Ectodermal cell (in vitro differentiated cells): ENCODE measurements around the gene KAT2B.

ENCODE experiments used
- H3K27ac ChIP-seq: 2 replicates; pipeline ENCODE4 v1.7.0; 2013; ENCODE audit warnings: mild to moderate bottlenecking, low read depth, low read length; ENCODE audit not compliant: insufficient read depth, poor library complexity, severe bottlenecking
- H3K27me3 ChIP-seq: 2 replicates; pipeline ENCODE4 v1.7.0; 2013; ENCODE audit warnings: mild to moderate bottlenecking, low read length; ENCODE audit not compliant: insufficient read depth, control insufficient read depth, poor library complexity, severe bottlenecking
- H3K36me3 ChIP-seq: one replicate; pipeline ENCODE4 v1.7.0; 2013; ENCODE audit warnings: low read length; ENCODE audit not compliant: control insufficient read depth, insufficient read depth
- H3K4me1 ChIP-seq: one replicate; pipeline ENCODE4 v1.7.0; 2013; ENCODE audit warnings: low read length; ENCODE audit not compliant: control insufficient read depth, insufficient read depth
- H3K4me3 ChIP-seq: 2 replicates; pipeline ENCODE4 v1.7.0; 2013; ENCODE audit warnings: low read depth, low read length, control low read depth; ENCODE audit not compliant: insufficient read depth
- H3K9me3 ChIP-seq: 2 replicates; pipeline ENCODE4 v1.7.0; 2013; ENCODE audit warnings: mild to moderate bottlenecking, low read length, moderate library complexity; ENCODE audit not compliant: control insufficient read depth
- WGBS, 2 experiments: methylation state at CpG; one replicate each; pipeline ENCODE4 v1.1.7; 2013; ENCODE audit warnings: missing lambda C conversion rate in 2 of 2; 5-methylcytosine and 5-hydroxymethylcytosine counted together

KAT2B gene

DNA sequence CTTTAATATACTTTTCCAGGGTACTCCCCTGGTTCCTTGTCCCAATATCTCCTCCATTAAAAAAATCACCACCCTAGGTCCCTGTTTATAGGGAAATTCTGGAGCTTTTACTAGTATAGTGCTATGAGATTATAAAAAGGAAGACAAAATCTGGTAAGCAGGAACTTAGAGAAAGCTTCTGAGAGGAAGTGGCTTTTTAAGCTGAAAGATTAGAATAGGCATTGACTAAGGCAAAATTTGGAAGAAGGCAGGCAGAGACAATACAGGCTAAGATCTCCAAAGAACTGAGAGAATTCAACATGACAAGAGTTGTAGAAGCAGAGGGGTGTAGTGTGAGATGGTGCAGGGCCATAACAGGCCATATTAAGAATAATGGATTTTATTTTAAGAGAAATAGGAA is 120.0 kb downstream of the KAT2B start:
- Histone ChIP-seq H3K36me3 (peaks cover 27% of the 10 kb centered on the region), H3K27me3 (no peaks in the 10 kb centered on the region), H3K27ac (no peak overlapping the region), H3K4me3 (no peak overlapping the region), H3K9me3 (no peaks in the 10 kb centered on the region), H3K4me1 (no peaks in the 10 kb centered on the region)

DNA sequence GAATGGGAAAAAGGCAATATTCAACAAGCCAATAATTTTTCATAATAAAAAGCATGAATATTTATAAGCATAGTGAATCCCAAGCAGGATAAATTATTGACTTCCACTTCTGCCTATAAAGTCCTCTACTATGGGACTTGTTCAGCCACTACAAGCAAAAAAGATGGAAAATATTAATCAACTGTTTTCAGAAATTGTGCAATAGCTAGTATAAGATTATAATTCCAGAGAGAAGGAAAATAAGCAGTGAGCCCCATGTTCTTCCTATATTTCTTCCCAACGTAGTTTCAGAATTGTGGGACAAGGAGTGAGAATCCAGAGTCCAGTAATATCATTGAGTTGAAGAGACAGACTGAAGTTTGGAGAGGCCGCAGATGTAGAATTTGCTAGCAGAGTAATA is 121.5 kb downstream of the KAT2B start:
- H3K36me3 ChIP-seq, result peaks cover 27% of the 10 kb centered on the region
- H3K4me3 ChIP-seq, result no peak overlapping the region
- no peak overlapping the region for H3K27ac ChIP-seq
- H3K4me1 ChIP-seq, result no peaks in the 10 kb centered on the region
- 94 to 96% methylated on average over 2 of the region's 2 CpGs for WGBS, 2 experiments
- H3K9me3 ChIP-seq, result no peaks in the 10 kb centered on the region
- no peaks in the 10 kb centered on the region for H3K27me3 ChIP-seq

DNA sequence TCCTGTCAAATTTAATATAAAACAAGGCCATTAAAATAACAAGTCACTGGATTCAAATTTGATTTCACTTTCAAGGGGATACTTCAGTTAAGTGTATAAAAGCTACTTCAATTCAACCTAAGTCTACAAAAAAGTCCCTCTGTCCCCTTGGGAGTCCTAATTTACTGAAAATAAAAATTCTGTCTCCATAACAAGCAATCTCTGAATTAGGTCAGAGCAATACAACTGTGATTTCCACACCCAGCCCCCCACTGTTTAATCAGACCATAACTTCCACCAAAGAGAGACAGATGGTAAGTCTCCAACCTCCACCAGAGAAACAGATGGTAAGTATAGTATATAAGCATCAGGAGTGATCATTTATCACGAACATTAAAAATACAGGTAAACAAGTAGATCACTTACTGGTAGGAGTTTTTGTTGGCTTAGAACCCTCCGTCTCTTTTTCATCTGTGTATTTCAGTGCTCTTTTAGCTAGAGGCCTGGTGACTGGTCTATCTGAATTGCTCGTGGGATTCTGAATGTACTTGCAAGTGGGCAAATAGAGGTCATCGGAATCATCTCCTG is 133.7 kb downstream of the KAT2B start:
- H3K27me3 ChIP-seq, result no peaks in the 10 kb centered on the region
- H3K36me3 ChIP-seq, result peaks cover 13% of the 10 kb centered on the region
- no peaks in the 10 kb centered on the region for H3K9me3 ChIP-seq
- H3K4me1 ChIP-seq, result no peaks in the 10 kb centered on the region
- H3K4me3 ChIP-seq, result no peak overlapping the region
- H3K27ac ChIP-seq, result no peak overlapping the region
- WGBS, 2 experiments, result 98% methylated on average over 4 of the region's 4 CpGs

DNA sequence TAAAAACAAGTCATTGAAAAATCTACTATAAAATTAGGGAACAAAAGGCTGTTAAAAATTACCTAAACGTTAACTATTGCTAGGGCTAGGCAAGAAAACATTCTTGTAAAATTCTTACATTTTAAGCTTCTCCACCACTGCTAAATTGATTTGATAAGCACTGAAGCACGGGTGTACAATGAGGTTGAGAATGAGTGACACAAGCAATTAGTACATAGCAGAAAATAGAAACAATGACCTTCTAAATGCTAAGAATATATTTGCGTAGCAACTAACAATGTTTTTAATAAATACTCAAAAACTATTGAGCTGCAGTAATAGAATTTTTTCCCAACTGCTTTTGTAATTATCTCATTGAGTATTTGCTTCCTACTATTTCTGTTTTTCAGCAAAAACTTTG is 141.0 kb downstream of the KAT2B start:
- H3K36me3 ChIP-seq, result peaks cover 24% of the 10 kb centered on the region
- H3K27ac ChIP-seq, result no peak overlapping the region
- H3K4me1 ChIP-seq, result peaks cover 13% of the 10 kb centered on the region
- no peak overlapping the region for H3K4me3 ChIP-seq
- no peaks in the 10 kb centered on the region for H3K9me3 ChIP-seq
- H3K27me3 ChIP-seq, result no peaks in the 10 kb centered on the region
- 80 to 100% methylated on average over 3 of the region's 3 CpGs for WGBS, 2 experiments

DNA sequence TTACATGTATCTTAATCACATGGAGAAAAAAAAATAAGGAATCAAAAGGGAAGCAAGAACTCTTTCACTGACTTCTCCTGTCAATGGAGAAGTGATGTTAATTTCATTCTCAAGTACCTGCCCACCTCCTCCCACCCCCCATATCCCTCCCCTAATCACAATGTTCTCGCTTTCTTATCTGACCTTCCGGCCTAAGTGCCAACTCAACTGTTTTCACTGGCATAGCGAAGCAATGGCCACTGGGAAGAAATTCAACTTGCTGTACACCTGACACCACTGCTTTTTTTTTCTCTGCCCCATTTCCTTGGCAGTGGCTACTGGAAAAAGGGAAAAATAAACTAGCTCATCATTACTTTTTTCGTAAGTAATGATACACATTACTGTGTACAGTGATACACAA is 142.0 kb downstream of the KAT2B start:
- peaks cover 24% of the 10 kb centered on the region for H3K36me3 ChIP-seq
- no peaks in the 10 kb centered on the region for H3K27me3 ChIP-seq
- 96 to 98% methylated on average over 4 of the region's 4 CpGs for WGBS, 2 experiments
- no peak overlapping the region for H3K4me3 ChIP-seq
- no peaks in the 10 kb centered on the region for H3K9me3 ChIP-seq
- no peak overlapping the region for H3K27ac ChIP-seq
- peaks cover 13% of the 10 kb centered on the region for H3K4me1 ChIP-seq

- peaks cover 13% of the 10 kb centered on the region for H3K4me1 ChIP-seq
- no peaks in the 10 kb centered on the region for H3K27me3 ChIP-seq
- peak overlapping the region; percentile 90 for H3K4me3 ChIP-seq
- H3K36me3 ChIP-seq, result peaks cover 10% of the 10 kb centered on the region
- no peaks in the 10 kb centered on the region for H3K9me3 ChIP-seq
- H3K27ac ChIP-seq, result peak overlapping the region; percentile 80
- WGBS, 2 experiments, result 1% methylated on average over 12 of the region's 12 CpGs
Measured at GRCh38 chr3:20185331-20185678, 145.1 kb downstream of the KAT2B start.

DNA sequence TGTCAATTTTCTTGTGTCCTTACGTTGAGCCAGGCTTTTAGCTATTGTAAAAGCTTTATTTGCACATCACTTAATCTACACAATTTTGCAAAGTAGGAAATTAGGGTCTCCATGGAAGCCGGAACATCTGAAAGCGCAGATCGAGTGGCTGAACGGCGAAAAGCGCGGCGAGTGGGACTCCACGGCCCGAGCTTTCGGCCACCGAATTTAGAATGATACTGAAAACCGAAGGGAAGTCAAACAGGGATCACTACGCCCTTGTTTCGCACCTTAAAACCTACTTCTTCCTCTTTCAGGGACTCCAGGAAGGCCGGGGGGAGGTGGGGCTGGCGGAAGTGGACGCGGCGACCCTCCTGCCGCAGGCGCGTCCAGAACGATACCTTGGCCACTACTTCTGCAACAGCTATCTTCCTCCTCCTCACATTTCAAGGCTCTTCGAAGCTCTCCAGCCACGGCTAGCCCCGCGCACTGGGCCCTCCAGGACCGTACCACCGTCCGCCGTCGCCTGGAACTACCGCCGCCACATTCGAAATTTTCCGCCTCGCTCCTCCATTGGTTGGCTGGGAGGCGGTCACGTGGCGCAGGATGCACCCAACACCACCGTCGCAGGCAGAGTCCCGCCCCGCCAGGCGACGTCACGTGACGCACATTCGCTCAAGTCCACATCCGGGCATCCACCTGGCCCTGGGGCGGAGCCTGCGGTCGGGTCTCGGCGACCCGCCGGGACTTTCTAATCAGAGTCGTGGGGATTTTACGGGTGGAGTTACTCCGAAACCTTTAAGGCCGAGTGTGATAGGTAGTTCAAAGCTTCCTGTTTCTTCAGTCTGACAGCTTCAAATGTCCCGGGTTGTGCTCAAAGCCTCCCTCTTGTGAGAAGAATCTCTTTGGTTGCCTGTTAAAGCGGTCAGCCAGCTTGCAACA is 145.7 kb downstream of the KAT2B start, which contains the start of gene SGO1:
SGO1 (minus strand) TSS at position 528 of the 921 bp plus-strand sequence. CDS start 2,179 bp downstream, outside the sequence.
- peak within 1 kb of the TSS; percentile 85 for H3K27ac ChIP-seq
- WGBS, 2 experiments, result 0% methylated on average over 65 of the region's 65 CpGs
- H3K36me3 ChIP-seq, result peaks cover 10% of the 10 kb centered on the region
- peaks cover 13% of the 10 kb centered on the region for H3K4me1 ChIP-seq
- no peaks in the 10 kb centered on the region for H3K27me3 ChIP-seq
- peak within 1 kb of the TSS; percentile 90 for H3K4me3 ChIP-seq
- H3K9me3 ChIP-seq, result no peaks in the 10 kb centered on the region

GRCh38 chr3:20186600-20187004 is 146.4 kb downstream of the KAT2B start:
- peak overlapping the region; percentile 90 for H3K4me3 ChIP-seq
- H3K36me3 ChIP-seq, result peaks cover 10% of the 10 kb centered on the region
- WGBS, 2 experiments, result 5% methylated on average over 9 of the region's 9 CpGs
- H3K27ac ChIP-seq, result peak overlapping the region; percentile 85
- H3K27me3 ChIP-seq, result no peaks in the 10 kb centered on the region
- no peaks in the 10 kb centered on the region for H3K9me3 ChIP-seq
- peaks cover 13% of the 10 kb centered on the region for H3K4me1 ChIP-seq

DNA sequence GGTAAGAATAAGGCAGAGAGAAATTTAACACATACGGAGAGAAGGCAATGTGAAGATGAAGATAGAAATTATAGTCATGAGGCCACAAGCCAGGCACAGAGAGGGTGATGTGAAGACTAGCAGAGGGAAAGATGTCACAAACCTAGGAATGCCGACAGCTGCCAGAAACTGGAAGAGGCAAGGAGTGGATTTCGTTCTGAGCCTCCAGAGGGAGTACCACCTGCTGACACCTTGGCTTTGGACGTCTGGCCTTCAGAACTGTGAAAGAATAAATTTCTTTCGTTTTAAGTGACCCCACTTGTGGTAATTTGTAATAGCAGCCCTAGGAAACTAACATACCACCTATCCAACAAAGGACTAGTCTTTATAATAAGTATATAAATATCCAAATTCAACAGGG is 150.7 kb downstream of the KAT2B start:
- H3K4me3 ChIP-seq, result no peak overlapping the region
- H3K4me1 ChIP-seq, result no peaks in the 10 kb centered on the region
- no peak overlapping the region for H3K27ac ChIP-seq
- 49 to 53% methylated on average over 5 of the region's 5 CpGs for WGBS, 2 experiments
- no peaks in the 10 kb centered on the region for H3K27me3 ChIP-seq
- H3K36me3 ChIP-seq, result no peaks in the 10 kb centered on the region
- no peaks in the 10 kb centered on the region for H3K9me3 ChIP-seq

DNA sequence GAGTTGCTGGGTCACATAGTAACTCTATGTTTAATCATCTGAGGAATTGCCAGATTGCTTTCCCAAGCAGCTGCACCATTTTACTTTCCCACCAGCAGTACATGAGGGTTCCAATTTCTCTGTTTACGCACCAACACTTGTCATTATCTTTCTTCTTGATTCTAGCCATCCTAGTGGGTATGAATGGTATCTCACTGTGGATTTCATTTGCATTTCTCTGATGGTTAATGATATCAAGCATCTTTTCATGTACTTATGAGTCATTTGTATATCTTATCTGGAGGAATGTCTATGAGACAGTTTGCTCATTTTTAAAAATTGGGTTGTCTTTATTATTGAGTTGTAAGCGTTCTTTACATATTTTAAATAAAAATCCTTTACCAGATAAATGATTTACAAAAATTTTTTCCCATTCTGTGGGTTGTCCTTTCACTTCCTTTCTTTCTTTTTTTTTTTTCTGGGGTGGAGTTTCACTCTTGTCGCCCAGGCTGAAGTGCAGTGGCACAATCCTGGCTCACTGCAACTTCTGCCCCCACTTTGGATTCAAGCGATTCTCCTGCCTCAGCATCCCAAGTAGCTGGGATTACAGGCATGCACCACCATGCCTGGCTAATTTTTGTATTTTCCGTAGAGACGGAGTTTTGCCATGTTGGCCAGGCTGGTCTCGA is 154.7 kb downstream of the KAT2B start:
- Histone ChIP-seq H3K36me3 (no peaks in the 10 kb centered on the region), H3K4me1 (no peaks in the 10 kb centered on the region), H3K4me3 (no peak overlapping the region), H3K27me3 (no peaks in the 10 kb centered on the region), H3K9me3 (no peaks in the 10 kb centered on the region), H3K27ac (no peak overlapping the region)
- WGBS, 2 experiments, result 89 to 92% methylated on average over 6 of the region's 7 CpGs
